ENCODE measurements around the gene CACNA1C. TPM values are rescaled to one million over a fixed set of nuclear protein-coding genes. Genes with fewer than 3 reads are reported as not detected.

The CACNA1C gene
- total RNA-seq, 2 donors from 2014 or later, result 8.1 to 18.2 TPM

- DNase-seq (ENCODE audit: low spot score), result no peak
- Histone ChIP-seq H3K27me3 (replicated peaks; ENCODE audit: insufficient read depth) (no peaks in the 10 kb centered on the region), H3K27ac (no peak overlapping the region), H3K36me3 (no peaks in the 10 kb centered on the region), H3K9me3 (no peaks in the 10 kb centered on the region), H3K4me1 (replicated peaks) (no peaks in the 10 kb centered on the region), H3K4me3 (no peak overlapping the region)
- TF ChIP-seq POLR2AphosphoS5 (IDR thresholded peaks at IDR 0.05), result no peak
- no peak for TF ChIP-seq CTCF (IDR thresholded peaks at IDR 0.05)
- no peak for TF ChIP-seq POLR2A (IDR thresholded peaks at IDR 0.05)
- intact Hi-C loops (cut with DNase I), result no loop called here
- 94% methylated on average over 10 of the region's 10 CpGs for WGBS
These were observed 86.9 kb downstream of the CACNA1C start for GRCh38 chr12:2139651-2140050.

DNA sequence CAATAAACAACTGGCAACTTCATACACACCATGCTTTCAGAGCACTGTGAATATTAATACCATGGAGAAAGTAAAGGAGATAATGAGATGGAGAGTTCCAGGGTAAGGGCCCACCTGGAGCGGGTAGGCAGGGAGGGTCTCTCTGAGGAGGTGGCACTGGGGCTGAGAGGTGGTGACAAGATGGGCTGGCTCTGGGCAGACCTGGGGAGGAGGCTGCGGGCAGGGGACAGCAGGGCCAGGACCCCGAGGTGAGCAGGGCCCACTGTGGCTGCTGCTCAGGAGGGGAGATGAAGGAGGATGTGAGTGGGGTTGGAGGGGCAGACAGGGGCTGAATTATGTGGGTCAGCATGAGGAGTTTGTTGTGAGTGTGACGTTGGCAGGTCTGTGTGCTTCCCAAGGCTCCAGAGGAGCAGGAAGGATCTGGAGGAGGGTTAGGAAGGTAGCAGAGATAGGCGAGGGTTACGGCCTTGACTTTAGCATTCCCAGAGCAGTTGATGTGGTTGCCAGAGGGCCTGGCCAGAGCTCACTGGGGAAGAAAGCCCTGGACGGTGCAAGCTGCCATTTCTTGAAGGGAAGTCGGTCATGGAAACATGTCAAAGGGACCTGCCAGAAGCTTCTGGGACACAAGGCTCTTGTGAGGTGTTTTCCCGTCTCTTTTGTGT, 88.2 kb downstream of the CACNA1C start:
- WGBS, result 86% methylated on average over 9 of the region's 9 CpGs
- no peaks in the 10 kb centered on the region for H3K36me3 ChIP-seq

DNA sequence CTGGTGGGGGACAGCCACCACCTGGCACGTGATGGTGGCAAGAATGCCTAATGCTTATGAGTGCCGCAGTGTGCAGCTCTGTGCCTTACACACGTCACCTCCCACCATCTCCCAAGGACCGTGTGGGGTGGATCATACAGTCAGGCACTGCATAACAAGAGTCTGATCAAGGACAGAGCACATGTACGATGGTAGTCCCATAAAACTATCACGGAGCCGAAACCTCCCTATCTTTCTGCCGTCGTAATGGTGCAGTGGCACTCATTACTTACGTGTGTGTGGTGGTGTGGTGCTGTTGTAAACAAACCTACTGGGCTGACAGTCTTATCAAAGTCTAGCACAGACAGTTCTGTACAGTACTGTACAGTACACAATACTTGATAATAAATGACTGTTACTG, 89.3 kb downstream of the CACNA1C start:
- H3K9me3 ChIP-seq, result no peaks in the 10 kb centered on the region
- no peak overlapping the region for H3K27ac ChIP-seq
- WGBS, result 47% methylated on average over 10 of the region's 10 CpGs
- TF ChIP-seq CTCF (IDR thresholded peaks at IDR 0.05) (no peak), POLR2A (IDR thresholded peaks at IDR 0.05) (no peak), POLR2AphosphoS5 (IDR thresholded peaks at IDR 0.05) (no peak)
- H3K36me3 ChIP-seq, result no peaks in the 10 kb centered on the region
- no peaks in the 10 kb centered on the region for H3K4me1 ChIP-seq (replicated peaks)
- H3K27me3 ChIP-seq (replicated peaks; ENCODE audit: insufficient read depth), result no peaks in the 10 kb centered on the region
- no peak overlapping the region for H3K4me3 ChIP-seq
- no peak for DNase-seq (ENCODE audit: low spot score)
- intact Hi-C loops (cut with DNase I), result no loop called here

More for the DNA sequence above, 88.2 kb downstream of the CACNA1C start:
- no peak for DNase-seq (ENCODE audit: low spot score)
- intact Hi-C loops (cut with DNase I), result no loop called here
- Histone ChIP-seq H3K4me1 (replicated peaks) (no peaks in the 10 kb centered on the region), H3K27me3 (replicated peaks; ENCODE audit: insufficient read depth) (no peaks in the 10 kb centered on the region), H3K4me3 (no peak overlapping the region), H3K9me3 (no peaks in the 10 kb centered on the region), H3K27ac (no peak overlapping the region)
- no peak for TF ChIP-seq POLR2AphosphoS5 (IDR thresholded peaks at IDR 0.05)
- no peak for TF ChIP-seq POLR2A (IDR thresholded peaks at IDR 0.05)
- no peak for TF ChIP-seq CTCF (IDR thresholded peaks at IDR 0.05)

- intact Hi-C loops (cut with DNase I), result no loop called here
- Histone ChIP-seq H3K36me3 (no peaks in the 10 kb centered on the region), H3K9me3 (no peaks in the 10 kb centered on the region), H3K4me1 (replicated peaks) (no peaks in the 10 kb centered on the region), H3K27ac (no peak overlapping the region), H3K27me3 (replicated peaks; ENCODE audit: insufficient read depth) (no peaks in the 10 kb centered on the region), H3K4me3 (no peak overlapping the region)
- 49% methylated on average over 1 of the region's 1 CpG for WGBS
- no peak for DNase-seq (ENCODE audit: low spot score)
- no peak for TF ChIP-seq POLR2A (IDR thresholded peaks at IDR 0.05)
- no peak for TF ChIP-seq CTCF (IDR thresholded peaks at IDR 0.05)
These were observed 92.2 kb downstream of the CACNA1C start for GRCh38 chr12:2144951-2145350.

GRCh38 chr12:2145433-2145998, 92.7 kb downstream of the CACNA1C start:
- no peaks in the 10 kb centered on the region for H3K36me3 ChIP-seq
- no peak overlapping the region for H3K4me3 ChIP-seq
- 56% methylated on average over 7 of the region's 7 CpGs for whole genome bisulfite sequencing
- no peaks in the 10 kb centered on the region for H3K4me1 ChIP-seq (replicated peaks)
- no peaks in the 10 kb centered on the region for H3K27me3 ChIP-seq (replicated peaks; ENCODE audit: insufficient read depth)
- H3K9me3 ChIP-seq, result no peaks in the 10 kb centered on the region
- DNase-seq (ENCODE audit: low spot score), result no peak
- intact Hi-C loops (cut with DNase I), result no loop called here
- TF ChIP-seq POLR2A (IDR thresholded peaks at IDR 0.05), result no peak
- TF ChIP-seq CTCF (IDR thresholded peaks at IDR 0.05), result no peak
- TF ChIP-seq POLR2AphosphoS5 (IDR thresholded peaks at IDR 0.05), result no peak
- no peak overlapping the region for H3K27ac ChIP-seq
